Measurements from ENCODE around the gene VAT1.

Gene VAT1

DNA sequence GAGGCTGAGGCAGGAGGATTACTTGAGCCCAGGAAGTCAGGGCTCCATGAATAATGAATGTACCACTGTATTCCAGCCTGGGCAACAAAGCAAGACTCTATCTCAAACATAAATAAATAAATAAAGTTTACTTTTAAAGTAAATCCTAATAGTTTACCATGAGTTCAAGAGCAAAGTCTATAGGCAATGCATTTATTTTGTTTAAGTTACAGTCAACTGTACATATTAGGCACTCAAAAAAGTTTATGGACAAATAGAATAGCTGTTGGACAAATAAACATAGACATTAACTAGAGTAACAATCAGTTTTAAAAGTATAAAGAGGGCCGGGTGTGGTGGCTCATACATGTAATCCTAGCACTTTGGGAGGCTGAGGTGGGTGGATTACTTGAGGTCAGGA lies 54.3 kb downstream of the VAT1 start:
- DNase-seq = no peak

Measured in activated naive CD4-positive, alpha-beta T cell treated with Interleukin-2 at 50 U/mL for 16 hours (primary cell).